LHCN-M2 (cell line): ENCODE measurements around the gene KCNK10. TPM values are rescaled to one million over a fixed set of nuclear protein-coding genes. Genes with fewer than 3 reads are reported as not detected.
"Not testable (repeated sequence)": the region's sequence is repeated elsewhere in the genome, so short reads cannot be mapped to it uniquely, and the experiment has no call there.

Source experiments
- DNase-seq: peaks from one replicate; pipeline ENCODE4 v3.0.0-alpha.2; 2012; ENCODE audit warnings: low read depth
- total RNA-seq: library from RNA; depleted of rRNA; stranded (reverse); fragments of >200 nt; gene quantifications from 2 replicates; pipeline ENCODE4 v1.2.3, GENCODE V29; 2014

Gene KCNK10
- total RNA-seq, 1 experiment from 2014 or later, result not detected

DNA sequence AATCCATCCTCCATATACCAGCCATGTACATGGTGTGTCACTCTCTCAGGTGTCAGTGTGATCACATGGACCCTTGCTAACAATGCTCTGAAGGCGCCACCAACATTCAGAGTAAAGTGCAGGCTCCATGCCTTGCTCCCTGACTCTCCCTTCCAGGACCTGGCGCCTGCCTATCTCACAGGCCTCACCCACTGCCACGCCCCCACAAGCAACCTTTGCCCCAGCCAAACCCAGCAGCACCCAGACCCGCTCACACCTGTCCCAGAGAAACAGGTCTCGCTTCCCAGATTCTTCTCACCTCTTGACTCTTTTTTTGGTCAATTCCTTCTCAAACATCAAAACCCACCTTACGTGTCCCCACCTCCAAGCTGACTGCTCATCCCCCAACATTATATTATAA lies 52.3 kb downstream of the KCNK10 start:
- no peak for DNase-seq

GRCh38 chr14:88269806-88270420 lies 53.2 kb downstream of the KCNK10 start:
- DNase-seq, result no peak

DNA sequence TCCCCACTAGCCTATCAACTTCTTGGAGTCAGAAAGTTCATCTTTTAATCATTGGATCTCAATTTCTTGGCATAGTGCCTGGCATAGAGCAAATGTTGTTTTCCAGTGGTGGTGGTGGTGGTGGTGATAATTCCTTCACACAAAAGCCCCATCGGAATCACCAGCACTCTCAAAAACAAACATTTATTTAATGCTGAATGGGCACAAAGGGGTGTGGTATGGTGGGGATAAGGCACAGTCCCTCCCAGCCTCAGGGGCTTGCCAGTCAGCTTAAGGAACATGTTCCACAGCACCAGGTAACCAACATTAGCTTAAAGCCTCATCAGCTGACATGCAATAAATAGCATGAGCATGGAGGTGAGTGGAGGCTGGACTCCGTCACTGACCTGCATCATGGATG lies 56.6 kb downstream of the KCNK10 start:
- DNase-seq, result no peak

- no peak for DNase-seq
Observed at GRCh38 chr14:88264116-88264515, 59.0 kb downstream of the KCNK10 start.

GRCh38 chr14:88261302-88261701 lies 61.8 kb downstream of the KCNK10 start:
- not testable (repeated sequence) for DNase-seq

DNA sequence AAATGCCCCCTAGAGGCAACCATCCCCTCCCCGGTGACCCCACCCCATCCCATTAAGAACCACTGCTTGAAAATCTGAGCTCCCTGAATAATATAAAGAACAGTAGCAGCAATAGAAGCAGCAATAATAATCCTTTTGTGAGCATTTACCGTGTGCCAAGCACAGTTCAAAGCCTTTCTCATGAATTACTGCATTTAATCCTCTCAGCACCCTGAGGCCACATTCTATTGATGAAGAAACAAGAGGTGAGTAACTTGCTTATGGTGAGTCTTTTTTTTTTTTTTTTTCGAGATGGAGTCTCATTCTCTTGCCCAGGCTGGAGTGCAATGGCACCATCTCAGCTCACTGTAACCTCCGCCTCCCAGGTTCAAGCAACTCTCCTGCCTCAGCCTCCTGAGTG lies 65.0 kb downstream of the KCNK10 start:
- no peak for DNase-seq

GRCh38 chr14:88256997-88257950 lies 65.8 kb downstream of the KCNK10 start:
- no peak for DNase-seq

- no peak for DNase-seq
Observed at GRCh38 chr14:88255798-88256197, 67.3 kb downstream of the KCNK10 start.

GRCh38 chr14:88255196-88255595 lies 67.9 kb downstream of the KCNK10 start:
- DNase-seq, result no peak

DNA sequence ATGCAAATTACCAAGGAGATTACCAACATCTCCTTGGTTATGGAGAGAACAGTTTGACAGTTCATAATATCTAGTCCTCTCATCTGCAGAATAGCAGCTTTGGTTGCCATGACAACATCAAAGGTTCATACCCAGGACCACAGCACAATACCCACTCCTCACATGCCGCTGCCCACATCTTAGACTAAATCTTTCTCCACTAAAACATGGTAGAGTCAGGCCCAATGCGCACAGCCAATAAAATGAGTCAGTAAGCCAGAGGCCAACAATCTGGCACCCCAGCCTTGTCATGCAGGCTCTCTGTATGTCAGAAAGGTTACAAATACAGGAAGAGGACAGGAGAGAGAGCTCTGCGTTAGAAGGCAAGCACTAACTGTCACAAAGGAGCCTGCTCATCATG lies 70.6 kb downstream of the KCNK10 start:
- no peak for DNase-seq

GRCh38 chr14:88251650-88252049 lies 71.4 kb downstream of the KCNK10 start:
- no peak for DNase-seq

DNA sequence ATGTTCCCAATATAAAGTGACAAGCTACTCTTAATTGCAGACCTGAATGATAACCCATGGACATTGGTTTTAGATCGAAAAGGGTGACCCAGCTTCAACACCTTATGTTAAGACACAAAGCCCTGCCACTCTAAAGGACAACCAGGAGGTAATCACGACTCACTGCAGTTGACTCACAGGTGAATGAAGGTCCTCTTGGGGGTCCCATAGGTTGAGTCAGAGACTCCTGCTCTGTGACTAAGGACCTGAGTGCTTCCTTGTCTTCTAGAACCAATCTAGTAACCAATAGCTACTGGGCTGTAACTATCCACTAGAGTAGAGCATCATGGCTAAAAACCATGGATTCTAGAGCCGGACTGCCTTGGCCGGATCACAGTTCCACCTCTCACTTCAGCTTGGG lies 73.8 kb downstream of the KCNK10 start:
- no peak for DNase-seq

DNA sequence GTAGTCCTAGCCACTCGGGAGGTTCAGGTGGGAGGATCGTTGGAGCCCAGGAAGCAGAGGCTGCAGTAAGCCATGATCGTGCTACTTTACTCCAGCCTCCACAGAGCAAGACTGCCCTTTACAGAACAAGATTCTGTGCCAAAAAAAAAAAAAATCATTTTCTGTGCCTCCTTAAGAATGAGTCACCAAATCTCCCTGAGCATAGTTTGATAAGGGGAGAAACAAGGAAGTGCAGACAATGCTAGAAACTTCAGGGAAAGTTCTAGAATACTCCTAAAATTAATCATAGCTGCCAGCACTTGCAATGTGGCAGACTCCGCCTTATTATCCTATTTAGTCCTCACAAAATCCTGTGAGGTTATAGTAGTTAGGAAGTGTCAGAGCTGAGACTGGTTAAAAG lies 74.5 kb downstream of the KCNK10 start:
- no peak for DNase-seq

DNA sequence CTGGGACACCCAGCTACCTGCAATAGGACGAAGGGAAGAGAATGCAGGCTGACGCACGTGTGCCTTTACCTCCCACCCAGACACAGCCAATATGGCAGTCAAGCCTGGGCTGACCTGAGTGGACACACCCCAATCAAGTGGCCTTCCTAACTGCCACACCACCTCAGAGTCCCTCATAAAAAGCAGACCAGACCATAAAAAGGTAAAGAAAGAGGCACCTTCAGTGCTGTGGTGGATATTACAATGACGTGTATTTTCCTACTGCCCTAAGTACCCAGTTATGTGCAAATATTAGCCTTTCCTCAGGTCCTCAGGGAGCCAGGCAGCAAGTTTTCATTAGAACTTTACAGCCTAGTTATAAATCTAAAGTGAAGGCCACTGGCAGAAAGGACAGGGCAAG lies 75.8 kb downstream of the KCNK10 start:
- no peak for DNase-seq

- peak; percentile 5 for DNase-seq
Observed at GRCh38 chr14:88245321-88245720, 77.7 kb downstream of the KCNK10 start.

GRCh38 chr14:88243946-88244345 lies 79.1 kb downstream of the KCNK10 start:
- DNase-seq, result no peak

DNA sequence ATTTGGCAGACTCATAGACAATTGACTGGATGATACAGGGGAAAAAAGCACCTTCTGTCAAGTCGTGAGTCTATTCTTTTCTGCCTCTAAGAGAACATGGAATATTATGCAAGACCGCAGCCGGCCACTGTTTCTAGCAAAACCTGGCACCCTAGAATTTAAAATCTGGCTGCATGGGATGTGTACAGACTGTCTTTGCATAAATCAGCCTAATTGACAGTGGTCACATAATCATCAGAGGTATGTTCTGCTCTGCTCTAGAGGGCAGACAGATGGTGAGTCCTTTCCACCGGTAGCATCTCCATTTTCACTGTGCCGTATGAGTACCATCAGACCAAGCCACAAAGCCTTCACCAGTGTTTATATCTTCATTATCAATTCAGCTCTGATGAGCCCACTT lies 80.6 kb downstream of the KCNK10 start:
- DNase-seq, result no peak

- DNase-seq, result no peak
Observed at GRCh38 chr14:88241810-88242209, 81.3 kb downstream of the KCNK10 start.

DNA sequence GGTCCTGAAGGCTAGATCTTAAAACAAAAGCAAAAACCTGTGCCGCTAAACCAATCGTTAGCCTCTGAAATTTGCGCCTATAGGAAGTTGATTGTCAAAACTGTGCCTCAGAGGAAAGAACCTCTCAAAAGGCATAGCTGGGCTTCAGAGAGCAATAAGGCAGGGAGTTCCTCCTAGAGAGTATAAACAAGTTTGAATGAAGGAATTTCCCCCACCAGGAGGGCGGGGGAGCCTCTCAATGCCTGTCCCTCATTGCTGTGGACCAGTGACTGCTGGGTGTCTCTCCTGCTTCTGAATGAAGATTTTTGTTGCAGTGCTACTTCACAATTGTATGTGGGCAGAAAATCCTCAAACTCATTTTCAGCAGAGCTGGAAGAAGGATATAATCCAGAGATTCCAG lies 88.6 kb downstream of the KCNK10 start:
- no peak for DNase-seq

DNA sequence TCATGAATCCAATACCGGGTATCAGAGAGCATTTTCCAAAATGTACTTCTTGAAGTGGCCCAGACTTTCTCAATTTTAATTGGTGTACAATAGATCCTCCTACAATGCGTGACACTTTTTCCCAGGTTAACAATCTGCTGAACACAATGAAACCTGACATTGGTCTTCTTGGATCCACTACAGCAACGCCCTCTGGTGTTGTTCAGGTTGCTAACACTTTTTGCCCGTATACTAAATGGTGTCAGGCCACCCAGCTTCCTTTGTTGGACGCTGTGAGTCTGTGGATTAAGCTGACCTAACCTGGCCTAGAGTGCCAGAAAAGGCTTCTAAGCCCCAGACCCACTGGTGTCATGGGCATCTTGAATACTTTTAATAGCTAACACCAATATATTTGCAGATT lies 89.2 kb downstream of the KCNK10 start:
- peak; percentile 2 for DNase-seq

DNA sequence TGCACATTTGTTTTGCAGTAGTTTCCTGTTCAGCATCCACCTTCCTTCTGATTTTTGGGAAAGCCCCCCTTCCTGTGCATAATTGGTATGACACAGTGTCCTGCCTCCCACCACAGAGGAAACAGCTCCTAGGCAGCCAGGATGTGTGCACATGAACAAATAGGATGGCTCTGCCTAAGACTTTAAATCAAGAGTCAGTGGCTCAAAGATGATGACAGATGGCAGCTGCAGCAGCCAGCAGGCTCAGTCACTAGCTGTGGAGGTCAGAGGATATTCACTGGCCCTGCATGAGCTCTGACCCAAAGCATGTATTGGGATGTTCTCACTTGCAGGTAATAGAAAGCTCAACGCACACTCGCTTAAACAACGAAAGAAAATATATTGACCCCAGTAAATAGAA lies 90.3 kb downstream of the KCNK10 start:
- DNase-seq, result no peak

GRCh38 chr14:88231603-88232002 lies 91.5 kb downstream of the KCNK10 start:
- DNase-seq, result no peak

DNA sequence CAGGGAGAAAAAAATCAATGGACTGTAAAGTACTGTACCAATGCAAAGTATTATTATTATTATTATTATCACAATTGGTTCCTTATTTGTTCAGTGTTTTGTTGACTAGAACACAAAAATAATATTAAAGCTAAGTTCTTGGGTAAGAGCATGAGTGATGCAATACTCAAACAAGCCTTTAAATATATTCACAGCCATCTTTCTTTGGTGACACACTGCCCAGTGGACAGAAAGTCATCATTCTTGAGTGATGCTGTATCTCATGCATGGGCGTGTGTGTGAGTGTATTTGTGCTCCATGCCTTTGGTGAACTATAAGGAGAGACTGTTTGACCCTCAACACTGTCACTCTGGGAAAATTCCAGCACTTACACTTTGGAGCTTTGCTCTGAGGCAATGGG lies 93.6 kb downstream of the KCNK10 start:
- no peak for DNase-seq
